ENCODE data around the gene PHYKPL.

GRCh38 chr5:178214160-178214803 is 18.3 kb downstream of the PHYKPL start:
- TF ChIP-seq POLR2A (IDR thresholded peaks at IDR 0.05): no peak
- TF ChIP-seq, protein P1, sequence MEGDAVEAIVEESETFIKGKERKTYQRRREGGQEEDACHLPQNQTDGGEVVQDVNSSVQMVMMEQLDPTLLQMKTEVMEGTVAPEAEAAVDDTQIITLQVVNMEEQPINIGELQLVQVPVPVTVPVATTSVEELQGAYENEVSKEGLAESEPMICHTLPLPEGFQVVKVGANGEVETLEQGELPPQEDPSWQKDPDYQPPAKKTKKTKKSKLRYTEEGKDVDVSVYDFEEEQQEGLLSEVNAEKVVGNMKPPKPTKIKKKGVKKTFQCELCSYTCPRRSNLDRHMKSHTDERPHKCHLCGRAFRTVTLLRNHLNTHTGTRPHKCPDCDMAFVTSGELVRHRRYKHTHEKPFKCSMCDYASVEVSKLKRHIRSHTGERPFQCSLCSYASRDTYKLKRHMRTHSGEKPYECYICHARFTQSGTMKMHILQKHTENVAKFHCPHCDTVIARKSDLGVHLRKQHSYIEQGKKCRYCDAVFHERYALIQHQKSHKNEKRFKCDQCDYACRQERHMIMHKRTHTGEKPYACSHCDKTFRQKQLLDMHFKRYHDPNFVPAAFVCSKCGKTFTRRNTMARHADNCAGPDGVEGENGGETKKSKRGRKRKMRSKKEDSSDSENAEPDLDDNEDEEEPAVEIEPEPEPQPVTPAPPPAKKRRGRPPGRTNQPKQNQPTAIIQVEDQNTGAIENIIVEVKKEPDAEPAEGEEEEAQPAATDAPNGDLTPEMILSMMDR (IDR thresholded peaks at IDR 0.05 in 4 of 5, conservative IDR thresholded peaks at IDR 0.05 in 1 of 5): no peak

Measured in gastrocnemius medialis (tissue), 4 donors.